Activated CD4-positive, alpha-beta T cell treated with anti-CD3 and anti-CD28 coated beads for 36 hours (primary cell): Measurements from ENCODE around the gene FASTKD1. TPM values are rescaled to one million over a fixed set of nuclear protein-coding genes. Genes with fewer than 3 reads are reported as not detected.
"Not testable (repeated sequence)": the region's sequence is repeated elsewhere in the genome, so short reads cannot be mapped to it uniquely, and the experiment has no call there.

Experiments used
- ATAC-seq: fragments of 200-7000 bp; cut with Tn5 transposase; one replicate; pipeline ENCODE4 v1.10.0; 2021; ENCODE audit warnings: mild to moderate bottlenecking, moderate library complexity
- CTCF ChIA-PET: fragments of 350-600 bp; sonication (Branson Sonifier 250); formaldehyde crosslinking; loops from one replicate; lab custom pipeline; 2021; ENCODE audit warnings: antibody characterized with exemption; lab: Charles Lee
- POLR2A ChIA-PET: fragments of 350-600 bp; sonication (Branson Sonifier 250); formaldehyde crosslinking; loops from one replicate; lab custom pipeline; 2021; ENCODE audit warnings: antibody characterized with exemption, inconsistent platforms; lab: Charles Lee
- DNase-seq: peaks from one replicate; pipeline ENCODE4 v3.0.0-alpha.2; 2020
- H3K27ac Mint-ChIP-seq: one replicate; pipeline ENCODE4 v1.8.0; 2021; ENCODE audit warnings: mixed read lengths
- H3K27me3 Mint-ChIP-seq: one replicate; pipeline ENCODE4 v1.8.0; 2021; ENCODE audit warnings: mixed read lengths
- H3K36me3 Mint-ChIP-seq: one replicate; pipeline ENCODE4 v1.8.0; 2021; ENCODE audit warnings: low read depth, mixed read lengths
- H3K4me1 Mint-ChIP-seq: one replicate; pipeline ENCODE4 v1.8.0; 2021; ENCODE audit warnings: mixed read lengths
- H3K4me3 Mint-ChIP-seq: one replicate; pipeline ENCODE4 v1.8.0; 2021; ENCODE audit warnings: mild to moderate bottlenecking, moderate library complexity, mixed read lengths
- H3K9me3 Mint-ChIP-seq: one replicate; pipeline ENCODE4 v1.8.0; 2021; ENCODE audit warnings: low read depth, mixed read lengths
- intact Hi-C, 2 experiments: fragments of 100-400 bp; cut with DNase I in 1 of 2; cut with micrococcal nuclease in 1 of 2; formaldehyde crosslinking; loops; one replicate each; pipeline versions ENCODE4 v1.14.2 to v1.15.1; 2022 to 2024; cut with DNase I, micrococcal nuclease
- total RNA-seq, 2 experiments: library from RNA; stranded (reverse); gene quantifications; one replicate each; pipeline ENCODE4 v1.2.3, GENCODE V29; 2021

Gene FASTKD1
- total RNA-seq, 2 experiments from 2014 or later, result 29.8 to 39.7 TPM

GRCh38 chr2:169571571-169571970, 2.1 kb downstream of the FASTKD1 start:
- ChIA-PET CTCF (interaction anchor here (0.6 to 2.8 kb wide), 2 partner anchors 14 to 41 kb away, joined by 3 to 18 read pairs; partner anchors contain the start of gene PPIG), POLR2A (interaction anchor here (0.6 kb wide), 1 partner anchor 13 kb away, joined by 4 read pairs; no protein-coding TSS in a partner anchor)
- Mint-ChIP-seq H3K27ac (no peak overlapping the region), H3K9me3 (no peaks in the 10 kb centered on the region), H3K4me3 (no peak overlapping the region), H3K4me1 (peaks cover 20% of the 10 kb centered on the region), H3K27me3 (no peaks in the 10 kb centered on the region), H3K36me3 (peaks cover 18% of the 10 kb centered on the region)
- intact Hi-C loops, result loop anchor here in 1 of 2 experiments (5.0 kb wide), 1 partner anchor 251 kb away; the partner anchor contains the start of gene METTL5
- DNase-seq (no peak), ATAC-seq (no peak)

- H3K27ac Mint-ChIP-seq, H3K27me3 Mint-ChIP-seq, H3K9me3 Mint-ChIP-seq, CTCF ChIA-PET, POLR2A ChIA-PET, ATAC-seq, H3K4me3 Mint-ChIP-seq, DNase-seq: not testable (repeated sequence)
- intact Hi-C loops, result loop anchor here in 1 of 2 experiments (5.0 kb wide), 1 partner anchor 252 kb away; the partner anchor contains the start of gene METTL5
- peaks cover 21% of the 10 kb centered on the region for H3K36me3 Mint-ChIP-seq
- H3K4me1 Mint-ChIP-seq, result peaks cover 20% of the 10 kb centered on the region
Observed at GRCh38 chr2:169570752-169571151, 2.9 kb downstream of the FASTKD1 start.

GRCh38 chr2:169569948-169570347, 3.7 kb downstream of the FASTKD1 start:
- no peak for ATAC-seq

GRCh38 chr2:169565686-169566085, 8.0 kb downstream of the FASTKD1 start:
- H3K4me3 Mint-ChIP-seq, result no peak overlapping the region
- intact Hi-C loops, result loop anchor here in 1 of 2 experiments (10.0 kb wide), 1 partner anchor 591 kb away; no protein-coding TSS in a partner anchor
- H3K36me3 Mint-ChIP-seq, result peaks cover 35% of the 10 kb centered on the region
- ATAC-seq, result no peak
- H3K9me3 Mint-ChIP-seq, result no peaks in the 10 kb centered on the region
- peaks cover 8% of the 10 kb centered on the region for H3K4me1 Mint-ChIP-seq
- POLR2A ChIA-PET, result interaction anchor here (0.6 kb wide), 1 partner anchor 11 kb away, joined by 3 read pairs; no protein-coding TSS in a partner anchor
- H3K27me3 Mint-ChIP-seq, result no peaks in the 10 kb centered on the region
- no peak overlapping the region for H3K27ac Mint-ChIP-seq
- DNase-seq, result no peak
- CTCF ChIA-PET, result interaction anchor here (1.0 kb wide), 1 partner anchor 13 kb away, joined by 3 read pairs; no protein-coding TSS in a partner anchor

More at GRCh38 chr2:169569948-169570347, 3.7 kb downstream of the FASTKD1 start:
- no peak overlapping the region for H3K4me3 Mint-ChIP-seq
- POLR2A ChIA-PET, result interaction anchor here (0.6 kb wide), 1 partner anchor 42 kb away, joined by 4 read pairs; no protein-coding TSS in a partner anchor
- CTCF ChIA-PET, result no interaction called here
- H3K27me3 Mint-ChIP-seq, result no peaks in the 10 kb centered on the region
- H3K9me3 Mint-ChIP-seq, result no peaks in the 10 kb centered on the region
- H3K36me3 Mint-ChIP-seq, result peaks cover 27% of the 10 kb centered on the region
- no peak overlapping the region for H3K27ac Mint-ChIP-seq
- H3K4me1 Mint-ChIP-seq, result peaks cover 20% of the 10 kb centered on the region
- intact Hi-C loops, result loop anchor here in 1 of 2 experiments (5.0 to 10.0 kb wide), 2 partner anchors 252 to 595 kb away; partner anchors contain the start of gene METTL5
- DNase-seq, result no peak

- no peak for ATAC-seq
- CTCF ChIA-PET, result interaction anchor here (1.0 to 1.8 kb wide), 3 partner anchors 11 to 366 kb away, joined by 3 to 4 read pairs (median 3); no protein-coding TSS in a partner anchor
Observed at GRCh38 chr2:169562519-169562918, 11.1 kb downstream of the FASTKD1 start.

GRCh38 chr2:169562084-169562483, 11.6 kb downstream of the FASTKD1 start:
- peaks cover 22% of the 10 kb centered on the region for H3K36me3 Mint-ChIP-seq
- H3K4me3 Mint-ChIP-seq, H3K4me1 Mint-ChIP-seq, ATAC-seq, H3K27me3 Mint-ChIP-seq, POLR2A ChIA-PET, H3K27ac Mint-ChIP-seq, DNase-seq, H3K9me3 Mint-ChIP-seq: not testable (repeated sequence)
- intact Hi-C loops, result loop anchor here in 1 of 2 experiments (5.0 to 10.0 kb wide), 2 partner anchors 100 to 587 kb away; no protein-coding TSS in a partner anchor
- CTCF ChIA-PET, result interaction anchor here (1.0 to 1.8 kb wide), 3 partner anchors 11 to 367 kb away, joined by 3 to 4 read pairs (median 3); no protein-coding TSS in a partner anchor

More at GRCh38 chr2:169562519-169562918, 11.1 kb downstream of the FASTKD1 start:
- Mint-ChIP-seq H3K27ac (no peak overlapping the region), H3K4me3 (no peak overlapping the region), H3K36me3 (peaks cover 24% of the 10 kb centered on the region), H3K27me3 (no peaks in the 10 kb centered on the region), H3K4me1 (no peaks in the 10 kb centered on the region), H3K9me3 (no peaks in the 10 kb centered on the region)
- intact Hi-C loops, result loop anchor here in 1 of 2 experiments (5.0 to 10.0 kb wide), 2 partner anchors 100 to 588 kb away; no protein-coding TSS in a partner anchor
- POLR2A ChIA-PET, result interaction anchor here (0.6 kb wide), 1 partner anchor 364 kb away, joined by 4 read pairs; no protein-coding TSS in a partner anchor
- DNase-seq, result no peak

GRCh38 chr2:169561364-169561763, 12.3 kb downstream of the FASTKD1 start:
- intact Hi-C loops, result loop anchor here in 1 of 2 experiments (5.0 to 10.0 kb wide), 2 partner anchors 99 to 587 kb away; no protein-coding TSS in a partner anchor
- Mint-ChIP-seq H3K9me3 (no peaks in the 10 kb centered on the region), H3K4me1 (no peaks in the 10 kb centered on the region), H3K36me3 (peaks cover 22% of the 10 kb centered on the region), H3K4me3 (no peak overlapping the region), H3K27ac (no peak overlapping the region), H3K27me3 (no peaks in the 10 kb centered on the region)
- no peak for ATAC-seq
- CTCF ChIA-PET, result no interaction called here
- no peak for DNase-seq
- POLR2A ChIA-PET, result no interaction called here

- ChIA-PET CTCF (no interaction called here), POLR2A (no interaction called here)
Observed at GRCh38 chr2:169546756-169547155, 26.9 kb downstream of the FASTKD1 start.

GRCh38 chr2:169542433-169542832, 31.2 kb downstream of the FASTKD1 start:
- no peak overlapping the region for H3K27ac Mint-ChIP-seq
- ChIA-PET POLR2A (no interaction called here), CTCF (no interaction called here)
- H3K9me3 Mint-ChIP-seq, result no peaks in the 10 kb centered on the region
- H3K4me3 Mint-ChIP-seq, result no peak overlapping the region
- intact Hi-C loops, result no loop called here
- H3K36me3 Mint-ChIP-seq, result peaks cover 27% of the 10 kb centered on the region
- DNase-seq (no peak), ATAC-seq (no peak)
- H3K4me1 Mint-ChIP-seq, result peaks cover 2% of the 10 kb centered on the region
- H3K27me3 Mint-ChIP-seq, result no peaks in the 10 kb centered on the region

More at GRCh38 chr2:169546756-169547155, 26.9 kb downstream of the FASTKD1 start:
- no peak overlapping the region for H3K4me3 Mint-ChIP-seq
- ATAC-seq (no peak), DNase-seq (no peak)
- intact Hi-C loops, result no loop called here
- H3K27ac Mint-ChIP-seq, result no peak overlapping the region
- H3K4me1 Mint-ChIP-seq, result peaks cover 2% of the 10 kb centered on the region
- H3K36me3 Mint-ChIP-seq, result peaks cover 19% of the 10 kb centered on the region
- H3K9me3 Mint-ChIP-seq, result no peaks in the 10 kb centered on the region
- H3K27me3 Mint-ChIP-seq, result no peaks in the 10 kb centered on the region

- ChIA-PET POLR2A (no interaction called here), CTCF (no interaction called here)
- H3K27me3 Mint-ChIP-seq, result no peaks in the 10 kb centered on the region
- H3K4me3 Mint-ChIP-seq, result no peak overlapping the region
- intact Hi-C loops, result no loop called here
- ATAC-seq (no peak), DNase-seq (no peak)
- no peak overlapping the region for H3K27ac Mint-ChIP-seq
- no peaks in the 10 kb centered on the region for H3K9me3 Mint-ChIP-seq
- peaks cover 22% of the 10 kb centered on the region for H3K36me3 Mint-ChIP-seq
- H3K4me1 Mint-ChIP-seq, result no peaks in the 10 kb centered on the region
Observed at GRCh38 chr2:169540146-169540545, 33.5 kb downstream of the FASTKD1 start.

- ATAC-seq, H3K27me3 Mint-ChIP-seq, POLR2A ChIA-PET, H3K27ac Mint-ChIP-seq, H3K4me3 Mint-ChIP-seq, H3K9me3 Mint-ChIP-seq, DNase-seq, CTCF ChIA-PET, H3K4me1 Mint-ChIP-seq, intact Hi-C loops: not testable (repeated sequence)
- peaks cover 22% of the 10 kb centered on the region for H3K36me3 Mint-ChIP-seq
Observed at GRCh38 chr2:169539460-169539859, 34.2 kb downstream of the FASTKD1 start.
